Common myeloid progenitor, CD34-positive (primary cell): Measurements from ENCODE around the gene MIR17HG.
"Not testable (repeated sequence)": the region's sequence is repeated elsewhere in the genome, so short reads cannot be mapped to it uniquely, and the experiment has no call there.

ENCODE experiments used
- CTCF ChIA-PET: fragments of 350-600 bp; sonication (Branson Sonifier 250); formaldehyde crosslinking; loops from one replicate; lab custom pipeline; 2021; ENCODE audit warnings: antibody characterized with exemption; lab: Charles Lee
- POLR2A ChIA-PET: fragments of 350-600 bp; sonication (Branson Sonifier 250); formaldehyde crosslinking; loops from one replicate; lab custom pipeline; 2021; ENCODE audit warnings: antibody characterized with exemption; lab: Charles Lee
- DNase-seq, 3 donors: peaks; one replicate each; pipeline versions ENCODE4 v3.0.0 to v3.0.0-alpha.2; 2013
- H3K27ac ChIP-seq, 2 experiments: 1 replicate in 1 of 2; 2 replicates in 1 of 2; pipeline ENCODE4 v1.7.0; 2013; ENCODE audit warnings: inconsistent platforms in 2 of 2, low read length in 2 of 2, mild to moderate bottlenecking in 2 of 2, low read depth in 1 of 2, moderate library complexity in 1 of 2; ENCODE audit not compliant: severe bottlenecking in 2 of 2, insufficient read depth in 1 of 2, poor library complexity in 1 of 2
- H3K27me3 ChIP-seq, 5 experiments: replicated peaks in 2 of 5; 1 replicate in 3 of 5; 2 replicates in 2 of 5; pipeline versions ENCODE4 v1.6.1 to v1.7.0; 2013; ENCODE audit warnings: low read length in 4 of 5, mild to moderate bottlenecking in 2 of 5, moderate library complexity in 2 of 5, inconsistent platforms in 1 of 5; ENCODE audit not compliant: insufficient read depth in 5 of 5, control insufficient read depth in 4 of 5
- H3K36me3 ChIP-seq, 4 experiments: 1 replicate in 2 of 4; 2 replicates in 2 of 4; pipeline versions ENCODE4 v1.6.1 to v1.7.0; 2013; ENCODE audit warnings: low read length in 3 of 4, control low read depth in 1 of 4, mild to moderate bottlenecking in 1 of 4; ENCODE audit not compliant: control insufficient read depth in 4 of 4, insufficient read depth in 4 of 4
- H3K4me1 ChIP-seq, 4 experiments: 1 replicate in 3 of 4; 2 replicates in 1 of 4; pipeline versions ENCODE4 v1.6.1 to v1.7.1; 2013; ENCODE audit warnings: low read length in 3 of 4, mild to moderate bottlenecking in 3 of 4, control low read depth in 1 of 4, inconsistent platforms in 1 of 4, moderate library complexity in 1 of 4; ENCODE audit not compliant: control insufficient read depth in 4 of 4, insufficient read depth in 4 of 4; ENCODE audit errors: control extremely low read depth in 1 of 4
- H3K4me3 ChIP-seq, 7 experiments: 1 replicate in 4 of 7; 2 replicates in 3 of 7; pipeline versions ENCODE4 v1.5.1 to v1.7.0; 2013; ENCODE audit warnings: mild to moderate bottlenecking in 7 of 7, low read length in 6 of 7, moderate library complexity in 6 of 7, inconsistent platforms in 2 of 7, low read depth in 2 of 7, control low read depth in 1 of 7; ENCODE audit not compliant: insufficient read depth in 4 of 7, control insufficient read depth in 1 of 7; ENCODE audit errors: extremely low read depth in 1 of 7
- H3K9me3 ChIP-seq, 5 experiments: 1 replicate in 4 of 5; 2 replicates in 1 of 5; pipeline versions ENCODE4 v1.6.1 to v1.7.1; 2013; ENCODE audit warnings: low read length in 4 of 5, mild to moderate bottlenecking in 2 of 5, inconsistent platforms in 1 of 5, low read depth in 1 of 5, moderate library complexity in 1 of 5; ENCODE audit not compliant: control insufficient read depth in 4 of 5, insufficient read depth in 2 of 5; ENCODE audit errors: control extremely low read depth in 1 of 5
- WGBS: methylation state at CpG from one replicate; pipeline ENCODE4 v1.1.5; 2013; ENCODE audit not compliant: insufficient coverage; 5-methylcytosine and 5-hydroxymethylcytosine counted together

The MIR17HG gene

DNA sequence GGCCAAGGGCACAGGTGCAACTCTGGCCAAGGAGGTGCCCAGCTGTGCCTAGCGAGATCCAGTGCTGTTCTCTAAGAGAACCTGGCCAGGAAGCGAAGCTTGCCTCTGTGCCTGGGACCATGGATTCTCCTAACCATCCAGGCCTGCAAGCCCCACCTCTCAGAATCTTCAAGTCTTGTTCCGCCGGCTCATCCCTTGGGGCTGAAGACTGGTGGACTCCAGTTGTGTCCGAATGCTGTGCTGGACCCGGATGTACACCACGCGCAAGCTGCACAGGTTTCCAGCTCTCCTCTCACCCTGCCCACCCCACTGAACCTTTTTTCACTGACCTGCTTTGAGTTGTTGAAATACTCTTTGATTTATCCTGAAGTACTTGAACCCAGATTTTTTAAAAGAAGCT, 27.5 kb upstream of the MIR17HG start:
- WGBS, result 92% methylated on average over 7 of the region's 8 CpGs
- CTCF ChIA-PET, result no interaction called here

GRCh38 chr13:91320990-91321389, 26.5 kb upstream of the MIR17HG start:
- CTCF ChIA-PET, H3K4me1 ChIP-seq, H3K27ac ChIP-seq, POLR2A ChIA-PET, H3K36me3 ChIP-seq, H3K9me3 ChIP-seq, H3K27me3 ChIP-seq, DNase-seq, H3K4me3 ChIP-seq: not testable (repeated sequence)
- WGBS, result 91% methylated on average over 1 of the region's 1 CpG

More for the DNA sequence above, 27.5 kb upstream of the MIR17HG start:
- DNase-seq, result no peak
- no peaks in the 10 kb centered on the region for H3K4me1 ChIP-seq
- no peak overlapping the region for H3K27ac ChIP-seq
- H3K4me3 ChIP-seq, result no peak overlapping the region
- POLR2A ChIA-PET, result no interaction called here
- no peaks in the 10 kb centered on the region for H3K9me3 ChIP-seq
- no peaks in the 10 kb centered on the region for H3K36me3 ChIP-seq
- peaks cover 0 to 4% (median 0%) of the 10 kb centered on the region in 5 experiments for H3K27me3 ChIP-seq

DNA sequence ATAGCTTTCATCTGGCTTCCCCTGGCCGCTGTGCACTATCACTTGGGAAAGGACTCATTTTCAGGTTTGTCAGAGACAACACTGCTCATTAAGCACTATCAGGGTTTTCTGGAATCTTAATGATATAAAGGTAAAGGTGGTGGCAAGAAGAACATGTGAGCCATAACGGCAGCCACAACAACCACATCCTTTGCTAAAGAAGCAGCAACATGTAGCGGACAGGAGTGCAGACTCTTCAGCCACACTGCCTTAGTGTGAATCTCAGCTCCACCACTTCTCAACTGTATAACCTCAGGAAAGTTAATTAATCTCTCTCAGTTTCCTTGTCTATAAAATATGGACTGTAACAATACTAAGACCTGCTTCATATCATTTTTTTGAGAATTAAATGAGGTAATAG, 24.1 kb upstream of the MIR17HG start:
- Histone ChIP-seq H3K4me3 (no peak overlapping the region), H3K9me3 (no peaks in the 10 kb centered on the region), H3K27ac (no peak overlapping the region), H3K36me3 (no peaks in the 10 kb centered on the region), H3K4me1 (no peaks in the 10 kb centered on the region), H3K27me3 (no peaks in the 10 kb centered on the region)
- ChIA-PET CTCF (interaction anchor here (1.2 to 3.8 kb wide), 2 partner anchors 11 kb away, joined by 4 to 20 read pairs; no protein-coding TSS in a partner anchor), POLR2A (no interaction called here)
- 92% methylated on average over 3 of the region's 3 CpGs for WGBS
- DNase-seq, result no peak

GRCh38 chr13:91326146-91326545, 21.3 kb upstream of the MIR17HG start:
- no peak for DNase-seq
- H3K27ac ChIP-seq, result no peak overlapping the region
- H3K36me3 ChIP-seq, result no peaks in the 10 kb centered on the region
- no CpG with 5 or more reads among the region's 7 CpGs for WGBS
- CTCF ChIA-PET, result interaction anchor here (3.8 kb wide), 1 partner anchor 14 kb away, joined by 20 read pairs; no protein-coding TSS in a partner anchor
- H3K9me3 ChIP-seq, result no peaks in the 10 kb centered on the region
- H3K4me1 ChIP-seq, result no peaks in the 10 kb centered on the region
- H3K4me3 ChIP-seq, result no peak overlapping the region
- no peaks in the 10 kb centered on the region for H3K27me3 ChIP-seq
- POLR2A ChIA-PET, result interaction anchor here (0.7 kb wide), 1 partner anchor 21 kb away, joined by 3 read pairs; no protein-coding TSS in a partner anchor

- ChIA-PET CTCF (no interaction called here), POLR2A (no interaction called here)
- Histone ChIP-seq H3K27ac (no peak overlapping the region), H3K4me1 (no peaks in the 10 kb centered on the region), H3K9me3 (no peaks in the 10 kb centered on the region), H3K36me3 (no peaks in the 10 kb centered on the region), H3K27me3 (no peaks in the 10 kb centered on the region), H3K4me3 (no peak overlapping the region)
- WGBS, result no CpG with 5 or more reads among the region's 1 CpG
- DNase-seq, result no peak
Measured at GRCh38 chr13:91328726-91329125, 18.8 kb upstream of the MIR17HG start.

DNA sequence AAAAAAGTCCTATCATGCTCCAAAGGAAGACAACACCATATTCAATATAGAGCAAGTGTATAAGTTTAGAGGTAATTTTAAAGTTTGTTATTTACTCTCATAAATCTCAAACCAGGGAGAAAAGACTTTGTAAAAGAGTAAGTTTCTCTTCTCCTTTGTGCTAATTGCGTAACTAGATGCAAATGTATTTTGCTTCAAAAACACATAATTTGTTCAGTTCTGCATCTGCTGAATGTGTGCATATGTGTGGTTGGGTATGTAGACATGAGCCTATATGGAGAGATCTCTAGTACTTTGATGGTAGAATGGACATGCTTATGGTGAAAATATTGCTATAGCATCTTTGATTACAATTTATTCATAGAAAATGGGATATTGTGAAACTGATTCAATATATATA, 17.8 kb upstream of the MIR17HG start:
- CTCF ChIA-PET, result interaction anchor here (3.0 kb wide), 1 partner anchor 11 kb away, joined by 8 read pairs; no protein-coding TSS in a partner anchor
- Histone ChIP-seq H3K27me3 (no peaks in the 10 kb centered on the region), H3K36me3 (no peaks in the 10 kb centered on the region), H3K4me1 (no peaks in the 10 kb centered on the region), H3K4me3 (no peak overlapping the region), H3K27ac (no peak overlapping the region), H3K9me3 (no peaks in the 10 kb centered on the region)
- DNase-seq, result no peak
- WGBS, result no CpG with 5 or more reads among the region's 1 CpG
- POLR2A ChIA-PET, result no interaction called here

GRCh38 chr13:91331047-91331915, 16.2 kb upstream of the MIR17HG start:
- H3K27ac ChIP-seq, result no peak overlapping the region
- no CpG with 5 or more reads among the region's 4 CpGs for WGBS
- CTCF ChIA-PET, result interaction anchor here (1.0 to 3.0 kb wide), 3 partner anchors 9 to 43 kb away, joined by 3 to 8 read pairs (median 4); no protein-coding TSS in a partner anchor
- no peaks in the 10 kb centered on the region for H3K4me1 ChIP-seq
- no peaks in the 10 kb centered on the region for H3K36me3 ChIP-seq
- peaks cover 0 to 4% (median 0%) of the 10 kb centered on the region in 5 experiments for H3K9me3 ChIP-seq
- H3K27me3 ChIP-seq, result no peaks in the 10 kb centered on the region
- DNase-seq, result no peak
- no peak overlapping the region for H3K4me3 ChIP-seq
- POLR2A ChIA-PET, result no interaction called here
